Measurements from ENCODE around the gene THAP6. TPM values are rescaled to one million over a fixed set of nuclear protein-coding genes. Genes with fewer than 3 reads are reported as not detected.
A peak's percentile ranks its signal among the peaks of the same experiment; 100 is the strongest.

The THAP6 gene
- total RNA-seq, 1 experiment from 2014 or later = 27.6 TPM

- peak overlapping the region; percentile 77 for H3K27ac Mint-ChIP-seq (ENCODE audit: low read depth, unreplicated experiment)
- intact Hi-C loops (cut with micrococcal nuclease) = loop anchor here (10.0 kb wide), 1 partner anchor 622 kb away; no protein-coding TSS in a partner anchor
- ChIA-PET CTCF (interaction anchor here (0.6 to 0.7 kb wide), 2 partner anchors 18 to 75 kb away, joined by 4 read pairs; no protein-coding TSS in a partner anchor), POLR2A (interaction anchor here (0.8 to 3.9 kb wide), 4 partner anchors 12 to 18 kb away, joined by 3 to 34 read pairs (median 8); partner anchors contain the start of genes RCHY1 and THAP6)
- peaks cover 55% of the 10 kb centered on the region for H3K36me3 Mint-ChIP-seq (ENCODE audit: insufficient read depth, unreplicated experiment)
- peaks cover 16% of the 10 kb centered on the region for H3K4me1 Mint-ChIP-seq (ENCODE audit: insufficient read depth, unreplicated experiment)
- H3K9me3 Mint-ChIP-seq (ENCODE audit: unreplicated experiment) = peaks cover 18% of the 10 kb centered on the region
- no peak for TF ChIP-seq CTCF (IDR thresholded peaks at IDR 0.05; ENCODE audit: unreplicated experiment)
- DNase-seq (ENCODE audit: unreplicated experiment) = no peak
- no TSS peak for BruUV-seq (replicated peaks)
- no peak overlapping the region for H3K4me3 Mint-ChIP-seq (ENCODE audit: unreplicated experiment)
- H3K27me3 Mint-ChIP-seq (ENCODE audit: insufficient read depth, unreplicated experiment) = no peaks in the 10 kb centered on the region
Measured at GRCh38 chr4:75496406-75496805, 17.9 kb upstream of the THAP6 start.

DNA sequence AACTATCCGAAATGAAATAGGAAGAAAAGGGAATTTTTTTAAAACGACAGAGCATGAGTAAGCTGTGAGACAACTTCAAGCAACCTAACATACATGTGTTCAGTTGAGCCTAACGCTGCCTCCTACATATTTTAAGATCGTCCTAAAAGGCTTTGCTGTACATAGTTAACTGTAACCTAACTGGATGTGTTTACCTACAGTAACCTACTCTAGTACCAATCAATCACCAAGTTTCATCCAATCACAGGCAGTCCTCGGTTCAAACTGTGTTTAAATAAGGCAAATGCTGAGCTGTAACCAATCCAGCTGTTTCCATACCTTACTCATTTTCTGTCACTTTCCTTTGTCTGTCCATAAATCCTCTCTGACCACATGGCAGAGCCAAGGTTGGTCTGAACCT is 17.1 kb upstream of the THAP6 start:
- H3K27me3 Mint-ChIP-seq (ENCODE audit: insufficient read depth, unreplicated experiment) = no peaks in the 10 kb centered on the region
- DNase-seq (ENCODE audit: unreplicated experiment) = peak; percentile 20
- intact Hi-C loops (cut with micrococcal nuclease) = loop anchor here (10.0 kb wide), 1 partner anchor 622 kb away; no protein-coding TSS in a partner anchor
- no TSS peak for BruUV-seq (replicated peaks)
- H3K27ac Mint-ChIP-seq (ENCODE audit: low read depth, unreplicated experiment) = no peak overlapping the region
- peaks cover 18% of the 10 kb centered on the region for H3K9me3 Mint-ChIP-seq (ENCODE audit: unreplicated experiment)
- TF ChIP-seq CTCF (IDR thresholded peaks at IDR 0.05; ENCODE audit: unreplicated experiment) = no peak
- peaks cover 16% of the 10 kb centered on the region for H3K4me1 Mint-ChIP-seq (ENCODE audit: insufficient read depth, unreplicated experiment)
- H3K4me3 Mint-ChIP-seq (ENCODE audit: unreplicated experiment) = no peak overlapping the region
- POLR2A ChIA-PET = interaction anchor here (0.7 to 3.9 kb wide), 5 partner anchors 13 to 1520 kb away, joined by 3 to 34 read pairs (median 3); partner anchors contain the start of genes RCHY1 and THAP6
- CTCF ChIA-PET = interaction anchor here (0.5 to 0.6 kb wide), 2 partner anchors 162 to 211 kb away, joined by 3 read pairs; no protein-coding TSS in a partner anchor
- H3K36me3 Mint-ChIP-seq (ENCODE audit: insufficient read depth, unreplicated experiment) = peaks cover 58% of the 10 kb centered on the region

DNA sequence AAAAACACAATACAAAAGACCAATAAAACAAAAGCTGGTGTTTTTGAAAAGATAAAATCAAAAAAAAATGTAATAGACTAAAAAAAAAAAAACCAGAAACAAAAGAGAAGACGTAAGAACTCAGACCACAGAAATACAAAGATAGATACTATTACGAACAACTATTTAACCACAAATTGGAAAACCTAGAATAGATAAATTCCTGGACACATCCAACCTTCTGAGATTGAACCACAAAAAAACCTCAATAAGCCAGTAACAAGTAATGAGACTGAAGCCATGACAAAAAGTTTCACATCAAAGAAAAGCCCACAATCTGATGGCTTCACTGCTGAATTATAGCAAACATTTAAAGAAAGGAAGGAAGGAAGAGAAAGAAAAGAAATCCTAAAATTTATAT is 16.2 kb upstream of the THAP6 start:
- H3K4me3 Mint-ChIP-seq (ENCODE audit: unreplicated experiment) = no peak overlapping the region
- peaks cover 16% of the 10 kb centered on the region for H3K4me1 Mint-ChIP-seq (ENCODE audit: insufficient read depth, unreplicated experiment)
- no TSS peak for BruUV-seq (replicated peaks)
- CTCF ChIA-PET = no interaction called here
- intact Hi-C loops (cut with micrococcal nuclease) = loop anchor here (10.0 kb wide), 1 partner anchor 623 kb away; no protein-coding TSS in a partner anchor
- H3K27ac Mint-ChIP-seq (ENCODE audit: low read depth, unreplicated experiment) = no peak overlapping the region
- H3K27me3 Mint-ChIP-seq (ENCODE audit: insufficient read depth, unreplicated experiment) = no peaks in the 10 kb centered on the region
- DNase-seq (ENCODE audit: unreplicated experiment) = no peak
- H3K36me3 Mint-ChIP-seq (ENCODE audit: insufficient read depth, unreplicated experiment) = peaks cover 62% of the 10 kb centered on the region
- TF ChIP-seq CTCF (IDR thresholded peaks at IDR 0.05; ENCODE audit: unreplicated experiment) = no peak
- peaks cover 18% of the 10 kb centered on the region for H3K9me3 Mint-ChIP-seq (ENCODE audit: unreplicated experiment)
- POLR2A ChIA-PET = interaction anchor here (0.7 to 3.9 kb wide), 3 partner anchors 12 to 1318 kb away, joined by 3 to 34 read pairs (median 3); partner anchors contain the start of genes RCHY1 and THAP6

GRCh38 chr4:75499900-75500299 is 14.4 kb upstream of the THAP6 start:
- H3K4me1 Mint-ChIP-seq (ENCODE audit: insufficient read depth, unreplicated experiment) = peaks cover 9% of the 10 kb centered on the region
- ChIA-PET POLR2A (interaction anchor here (3.5 kb wide), 1 partner anchor 14 kb away, joined by 20 read pairs; the partner anchor contains the start of genes RCHY1 and THAP6), CTCF (interaction anchor here (0.6 to 1.4 kb wide), 3 partner anchors 8 to 1139 kb away, joined by 3 to 5 read pairs (median 4); no protein-coding TSS in a partner anchor)
- no peak for TF ChIP-seq CTCF (IDR thresholded peaks at IDR 0.05; ENCODE audit: unreplicated experiment)
- H3K27me3 Mint-ChIP-seq (ENCODE audit: insufficient read depth, unreplicated experiment) = no peaks in the 10 kb centered on the region
- intact Hi-C loops (cut with micrococcal nuclease) = loop anchor here (10.0 kb wide), 1 partner anchor 625 kb away; no protein-coding TSS in a partner anchor
- peaks cover 73% of the 10 kb centered on the region for H3K36me3 Mint-ChIP-seq (ENCODE audit: insufficient read depth, unreplicated experiment)
- H3K9me3 Mint-ChIP-seq (ENCODE audit: unreplicated experiment) = peaks cover 18% of the 10 kb centered on the region
- no peak for DNase-seq (ENCODE audit: unreplicated experiment)
- H3K27ac Mint-ChIP-seq (ENCODE audit: low read depth, unreplicated experiment) = no peak overlapping the region
- no TSS peak for BruUV-seq (replicated peaks)
- H3K4me3 Mint-ChIP-seq (ENCODE audit: unreplicated experiment) = no peak overlapping the region
